ENCODE measurements around the gene TMEM184A. TPM values are rescaled to one million over a fixed set of nuclear protein-coding genes. Genes with fewer than 3 reads are reported as not detected.

Gene TMEM184A
- total and polyA plus RNA-seq, 2 of the 13 experiments (the other 11 are each of a cell fraction or from before 2014, with no cell fraction given) = 9.5 to 20.4 TPM

- TF ChIP-seq BCL3 (CRISPR knock-in tag; IDR thresholded peaks at IDR 0.05) (no peak; the same call in 1 of the 2 replicates), SETDB1 (CRISPR knock-in tag; IDR thresholded peaks at IDR 0.05; ENCODE audit: borderline replicate concordance) (no peak), ZNF768 (CRISPR knock-in tag; IDR thresholded peaks at IDR 0.05) (peak; percentile 68), ZNF687 (CRISPR knock-in tag; IDR thresholded peaks at IDR 0.05) (peak; percentile 88), CREM (IDR thresholded peaks at IDR 0.05) (peak; percentile 72), CREM (CRISPR knock-in tag; IDR thresholded peaks at IDR 0.05) (no peak), ZBTB34 (CRISPR knock-in tag; IDR thresholded peaks at IDR 0.05) (no peak), AGO2 (optimal IDR thresholded peaks at IDR 0.05; ENCODE audit: low read depth, low read length) (peak; percentile 74), UBTF (CRISPR knock-in tag; IDR thresholded peaks at IDR 0.05) (peak; percentile 46), MYC (CRISPR knock-in tag; IDR thresholded peaks at IDR 0.05; ENCODE audit: borderline replicate concordance) (peak; percentile 93; the same call in 1 of the 2 replicates), GTF3A (CRISPR knock-in tag; conservative IDR thresholded peaks at IDR 0.05) (no peak), ZBTB39 (CRISPR knock-in tag; IDR thresholded peaks at IDR 0.05) (no peak; the same call in 1 of the 2 replicates), CREB3 (CRISPR knock-in tag; IDR thresholded peaks at IDR 0.05) (no peak), KLF6 (CRISPR knock-in tag; IDR thresholded peaks at IDR 0.05) (no peak; the same call in 1 of the 2 replicates)
Measured at GRCh38 chr7:1503816-1504775, 51.9 kb downstream of the TMEM184A start, which contains the start of gene INTS1 (continued).

Data from HepG2 (cell line).